HepG2 (cell line): Measurements from ENCODE around the gene PCGF6.

ENCODE experiments used
- SNRNP70 ChIP-seq: fragments of 200-400 bp; formaldehyde crosslinking; IDR thresholded peaks from 2 replicates; pipeline ENCODE4 v1.6.1; 2017; ENCODE audit warnings: mild to moderate bottlenecking, low read depth, low read length, moderate library complexity
- SRSF9 ChIP-seq: fragments of 200-400 bp; formaldehyde crosslinking; IDR thresholded peaks from 2 replicates; pipeline ENCODE4 v1.6.1; 2018; ENCODE audit warnings: borderline replicate concordance, mild to moderate bottlenecking, low read depth, low read length; ENCODE audit not compliant: insufficient read depth, poor library complexity, severe bottlenecking

DNA sequence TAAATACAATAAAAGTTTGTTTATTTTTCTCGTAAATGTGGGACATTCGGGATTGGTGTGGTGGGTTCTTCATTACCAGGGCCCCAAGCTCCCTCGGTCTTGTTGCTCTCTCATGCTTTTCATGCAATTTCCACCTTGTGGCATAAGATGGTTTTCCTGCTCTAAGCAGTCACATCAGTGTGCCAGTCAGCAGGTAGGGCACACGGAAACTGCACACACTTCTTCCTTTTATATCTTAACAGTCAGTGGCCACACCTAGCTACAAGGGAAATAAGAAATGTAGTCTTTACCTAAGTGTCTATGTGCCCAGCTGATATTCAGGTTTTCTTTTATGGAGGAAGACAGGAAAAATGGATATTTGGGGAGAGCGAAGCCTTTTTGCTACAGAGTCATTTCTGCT is 23.3 kb upstream of the PCGF6 start:
- TF ChIP-seq SRSF9: no peak
- no peak for TF ChIP-seq SNRNP70
